HL-60 (cell line): ENCODE results near the gene ANKRD34B.

Source experiments
- DNase-seq, 2 experiments: peaks; one replicate each; pipeline ENCODE4 v3.0.0-alpha.2; 2010 to 2020; ENCODE audit warnings: low read depth in 1 of 2, low spot score in 1 of 2
- H3K27ac ChIP-seq: fragments of 250-450 bp; sonication (Bioruptor Pico); replicated peaks from 2 replicates; pipeline ENCODE4 v1.5.1; 2020; ENCODE audit warnings: mild to moderate bottlenecking, moderate library complexity
- H3K27me3 ChIP-seq: fragments of 250-450 bp; sonication (Bioruptor Pico); 2 replicates; pipeline ENCODE4 v1.5.1; 2021; ENCODE audit warnings: mild to moderate bottlenecking, moderate library complexity; ENCODE audit not compliant: insufficient read depth, poor library complexity, severe bottlenecking
- H3K4me3 ChIP-seq: replicated peaks from 2 replicates; pipeline ENCODE4 v1.5.1; 2011; ENCODE audit warnings: mild to moderate bottlenecking, control low read depth, low read length; ENCODE audit not compliant: insufficient read depth
- GABPA ChIP-seq: IDR thresholded peaks from 2 replicates; pipeline ENCODE4 v1.6.1; 2012; ENCODE audit warnings: low read depth
- POLR2AphosphoS5 ChIP-seq: IDR thresholded peaks from 2 replicates; pipeline ENCODE4 v1.6.1; 2012; ENCODE audit warnings: low read depth
- SPI1 ChIP-seq: IDR thresholded peaks from 2 replicates; pipeline ENCODE4 v1.6.1; 2012; ENCODE audit warnings: low read depth, mild to moderate bottlenecking, borderline replicate concordance
- TF ChIP-seq, protein P1 (sequence below): IDR thresholded peaks from 2 replicates; pipeline ENCODE4 v1.6.1; 2012; ENCODE audit warnings: low read depth; ENCODE audit not compliant: insufficient replicate concordance
- TF ChIP-seq, protein P2 (sequence below): IDR thresholded peaks from one replicate; pipeline ENCODE4 v1.5.1; 2011; ENCODE audit warnings: low read length, control low read depth, inconsistent platforms; ENCODE audit not compliant: insufficient read depth

Gene ANKRD34B

DNA sequence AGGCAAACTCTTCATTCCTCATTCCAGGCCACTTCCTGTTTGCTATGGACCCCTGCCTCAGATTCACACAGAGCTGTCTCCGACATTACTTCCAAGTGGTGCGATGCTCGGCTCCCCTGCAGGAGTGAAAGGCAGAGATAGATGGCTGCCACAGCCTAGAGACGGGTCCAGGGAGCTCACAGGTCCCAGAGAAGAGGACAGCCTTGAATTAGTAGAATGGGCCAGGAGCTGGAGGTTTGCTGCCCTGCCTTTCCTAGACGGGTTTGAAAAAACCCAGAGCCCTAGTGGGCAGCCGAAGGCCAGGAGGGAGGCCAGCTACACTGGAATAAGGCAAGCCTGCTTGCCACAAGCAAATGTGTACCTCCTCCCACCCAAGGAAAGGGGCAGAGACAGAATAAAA lies 1.8 kb downstream of the ANKRD34B start:
- TF ChIP-seq, protein P1, sequence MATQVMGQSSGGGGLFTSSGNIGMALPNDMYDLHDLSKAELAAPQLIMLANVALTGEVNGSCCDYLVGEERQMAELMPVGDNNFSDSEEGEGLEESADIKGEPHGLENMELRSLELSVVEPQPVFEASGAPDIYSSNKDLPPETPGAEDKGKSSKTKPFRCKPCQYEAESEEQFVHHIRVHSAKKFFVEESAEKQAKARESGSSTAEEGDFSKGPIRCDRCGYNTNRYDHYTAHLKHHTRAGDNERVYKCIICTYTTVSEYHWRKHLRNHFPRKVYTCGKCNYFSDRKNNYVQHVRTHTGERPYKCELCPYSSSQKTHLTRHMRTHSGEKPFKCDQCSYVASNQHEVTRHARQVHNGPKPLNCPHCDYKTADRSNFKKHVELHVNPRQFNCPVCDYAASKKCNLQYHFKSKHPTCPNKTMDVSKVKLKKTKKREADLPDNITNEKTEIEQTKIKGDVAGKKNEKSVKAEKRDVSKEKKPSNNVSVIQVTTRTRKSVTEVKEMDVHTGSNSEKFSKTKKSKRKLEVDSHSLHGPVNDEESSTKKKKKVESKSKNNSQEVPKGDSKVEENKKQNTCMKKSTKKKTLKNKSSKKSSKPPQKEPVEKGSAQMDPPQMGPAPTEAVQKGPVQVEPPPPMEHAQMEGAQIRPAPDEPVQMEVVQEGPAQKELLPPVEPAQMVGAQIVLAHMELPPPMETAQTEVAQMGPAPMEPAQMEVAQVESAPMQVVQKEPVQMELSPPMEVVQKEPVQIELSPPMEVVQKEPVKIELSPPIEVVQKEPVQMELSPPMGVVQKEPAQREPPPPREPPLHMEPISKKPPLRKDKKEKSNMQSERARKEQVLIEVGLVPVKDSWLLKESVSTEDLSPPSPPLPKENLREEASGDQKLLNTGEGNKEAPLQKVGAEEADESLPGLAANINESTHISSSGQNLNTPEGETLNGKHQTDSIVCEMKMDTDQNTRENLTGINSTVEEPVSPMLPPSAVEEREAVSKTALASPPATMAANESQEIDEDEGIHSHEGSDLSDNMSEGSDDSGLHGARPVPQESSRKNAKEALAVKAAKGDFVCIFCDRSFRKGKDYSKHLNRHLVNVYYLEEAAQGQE: no peak
- no peak for TF ChIP-seq GABPA
- no peak for TF ChIP-seq SPI1
- TF ChIP-seq, protein P2, sequence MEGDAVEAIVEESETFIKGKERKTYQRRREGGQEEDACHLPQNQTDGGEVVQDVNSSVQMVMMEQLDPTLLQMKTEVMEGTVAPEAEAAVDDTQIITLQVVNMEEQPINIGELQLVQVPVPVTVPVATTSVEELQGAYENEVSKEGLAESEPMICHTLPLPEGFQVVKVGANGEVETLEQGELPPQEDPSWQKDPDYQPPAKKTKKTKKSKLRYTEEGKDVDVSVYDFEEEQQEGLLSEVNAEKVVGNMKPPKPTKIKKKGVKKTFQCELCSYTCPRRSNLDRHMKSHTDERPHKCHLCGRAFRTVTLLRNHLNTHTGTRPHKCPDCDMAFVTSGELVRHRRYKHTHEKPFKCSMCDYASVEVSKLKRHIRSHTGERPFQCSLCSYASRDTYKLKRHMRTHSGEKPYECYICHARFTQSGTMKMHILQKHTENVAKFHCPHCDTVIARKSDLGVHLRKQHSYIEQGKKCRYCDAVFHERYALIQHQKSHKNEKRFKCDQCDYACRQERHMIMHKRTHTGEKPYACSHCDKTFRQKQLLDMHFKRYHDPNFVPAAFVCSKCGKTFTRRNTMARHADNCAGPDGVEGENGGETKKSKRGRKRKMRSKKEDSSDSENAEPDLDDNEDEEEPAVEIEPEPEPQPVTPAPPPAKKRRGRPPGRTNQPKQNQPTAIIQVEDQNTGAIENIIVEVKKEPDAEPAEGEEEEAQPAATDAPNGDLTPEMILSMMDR: no peak
- no peak for TF ChIP-seq POLR2AphosphoS5
- H3K4me3 ChIP-seq: no peak overlapping the region
- H3K27ac ChIP-seq: no peak overlapping the region
- DNase-seq: no peak
- peaks cover 18% of the 10 kb centered on the region for H3K27me3 ChIP-seq

DNA sequence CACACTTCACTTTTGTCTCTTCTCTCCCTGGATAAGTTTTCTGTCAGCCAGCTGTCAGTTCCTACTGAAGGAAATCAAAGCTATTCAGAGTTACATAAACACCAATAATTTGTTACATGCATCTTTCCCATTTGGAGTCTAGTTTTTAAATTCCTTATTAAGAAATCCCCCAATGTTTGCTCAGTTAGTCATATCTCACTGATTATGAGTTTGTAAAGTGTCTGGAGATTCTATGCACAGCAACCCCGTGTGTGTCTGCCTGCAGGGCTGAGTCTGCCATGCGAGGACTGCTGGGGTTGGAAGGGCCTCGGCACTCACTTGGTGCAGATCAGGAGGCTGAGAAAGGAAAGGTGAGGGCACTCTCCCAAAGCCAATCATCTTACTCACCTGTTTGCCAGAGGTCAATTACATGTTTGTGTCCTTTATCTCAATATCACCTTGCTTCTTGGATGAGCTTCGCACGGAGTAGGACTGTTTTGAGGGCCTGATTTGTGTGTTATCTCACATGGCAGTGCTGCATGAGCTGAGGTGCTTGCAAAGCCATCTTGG lies 3.3 kb downstream of the ANKRD34B start:
- DNase-seq: no peak

DNA sequence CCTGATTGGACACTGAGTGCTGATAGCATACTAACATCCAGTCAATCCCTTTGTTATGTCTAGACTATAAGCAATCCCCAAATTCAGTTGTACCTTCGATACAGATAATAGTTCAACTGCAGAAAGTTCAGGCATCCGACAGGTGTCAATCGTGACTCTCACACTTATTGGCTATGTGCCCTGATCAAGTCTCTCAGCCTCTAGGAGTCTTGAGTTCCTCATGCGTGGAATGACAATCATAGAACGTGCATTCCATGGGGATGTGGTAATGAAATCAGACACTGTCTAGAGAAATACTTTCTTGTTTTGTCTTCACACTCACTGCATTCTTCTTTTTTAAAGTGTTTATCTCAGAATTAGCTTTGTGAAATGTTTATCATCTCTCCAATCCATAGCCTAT lies 4.8 kb downstream of the ANKRD34B start:
- Histone ChIP-seq H3K27ac (no peak overlapping the region), H3K27me3 (peaks cover 17% of the 10 kb centered on the region), H3K4me3 (no peak overlapping the region)
- no peak for DNase-seq
- TF ChIP-seq, protein P1: no peak
- no peak for TF ChIP-seq POLR2AphosphoS5
- TF ChIP-seq GABPA: no peak
- TF ChIP-seq, protein P2: no peak
- TF ChIP-seq SPI1: no peak

More for the DNA sequence above, 3.3 kb downstream of the ANKRD34B start:
- H3K4me3 ChIP-seq: no peak overlapping the region
- no peak overlapping the region for H3K27ac ChIP-seq
- peaks cover 18% of the 10 kb centered on the region for H3K27me3 ChIP-seq
- no peak for TF ChIP-seq POLR2AphosphoS5

DNA sequence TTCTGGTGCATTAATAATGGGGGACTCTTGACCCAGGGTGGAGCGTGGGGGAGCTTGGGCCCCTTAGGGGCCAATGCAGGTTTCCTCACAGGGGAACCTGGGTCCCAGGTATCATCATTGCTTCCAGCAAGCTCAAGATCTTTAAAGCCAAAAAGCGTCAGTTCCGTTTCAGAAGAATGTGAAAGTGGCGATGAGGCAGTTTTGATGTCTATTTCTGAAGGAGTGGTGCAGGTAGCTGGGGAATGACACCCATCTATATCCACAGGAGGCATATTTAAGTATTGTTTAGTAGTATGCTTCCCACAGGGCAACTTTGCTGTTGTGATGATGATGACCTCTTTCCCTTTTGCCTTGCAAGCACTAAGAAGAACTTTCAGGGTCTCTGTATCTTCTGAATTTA lies 10.8 kb downstream of the ANKRD34B start:
- DNase-seq: no peak
- no peaks in the 10 kb centered on the region for H3K27me3 ChIP-seq
- H3K4me3 ChIP-seq: no peak overlapping the region
- no peak overlapping the region for H3K27ac ChIP-seq
- TF ChIP-seq, protein P2: no peak
- TF ChIP-seq POLR2AphosphoS5 (no peak), SPI1 (no peak), GABPA (no peak)
- TF ChIP-seq, protein P1: no peak
